K562 (cell line): ENCODE data around the gene MECR. TPM values are rescaled to one million over a fixed set of nuclear protein-coding genes. Genes with fewer than 3 reads are reported as not detected.

Source experiments
- ADNP ChIP-seq: fragments of 200-800 bp; sonication (Bioruptor generic); IDR thresholded peaks from 2 replicates; pipeline ENCODE4 v1.6.1; 2016; ENCODE audit warnings: missing genetic modification characterization, missing compliant biosample characterization
- BCOR ChIP-seq: fragments of 450-650 bp; IDR thresholded peaks from 2 replicates; pipeline ENCODE4 v1.6.1; 2016
- CREB5 ChIP-seq: fragments of 250-450 bp; sonication (Bioruptor Pico); IDR thresholded peaks from 2 replicates; pipeline ENCODE4 v1.5.0; 2020; ENCODE audit warnings: mild to moderate bottlenecking
- NFXL1 ChIP-seq: fragments of 450-650 bp; formaldehyde crosslinking; IDR thresholded peaks from 2 replicates; pipeline ENCODE4 v1.4.0; 2021; ENCODE audit warnings: mild to moderate bottlenecking
- PYGO2 ChIP-seq: fragments of 450-650 bp; IDR thresholded peaks from 2 replicates; pipeline ENCODE4 v1.6.1; 2016; ENCODE audit warnings: mild to moderate bottlenecking, missing genetic modification characterization, moderate library complexity, missing compliant biosample characterization
- RBM25 ChIP-seq: fragments of 200-400 bp; formaldehyde crosslinking; IDR thresholded peaks from 2 replicates; pipeline ENCODE4 v1.6.1; 2018; ENCODE audit warnings: low read length, low read depth, moderate library complexity; ENCODE audit not compliant: severe bottlenecking
- RCOR1 ChIP-seq, 2 experiments: IDR thresholded peaks; 2 replicates each; pipeline ENCODE4 v1.6.1; 2012; ENCODE audit warnings: low read depth in 2 of 2, low read length in 2 of 2, borderline replicate concordance in 1 of 2, improper control_type of control experiment in 1 of 2
- ZNF609 ChIP-seq: sonication (generic); formaldehyde crosslinking; IDR thresholded peaks from 2 replicates; pipeline ENCODE4 v1.8.1; 2023; ENCODE audit warnings: missing genetic modification reagents, mild to moderate bottlenecking, borderline replicate concordance
- polyA plus RNA-seq, 8 experiments: library from polyadenylated mRNA; depleted of rRNA in 4 of 8; stranded (reverse) in 5 of 8; unstranded in 3 of 8; fragments of >200 nt; fragmentation: Nextera tagmentation in 2 of 8; fragmentation: Illumina TruSeq in 1 of 8; extraction: Ambion mirVana in 2 of 8; extraction: Trizol in 1 of 8; gene quantifications; 2 replicates each; pipeline versions ENCODE4 v1.2.1 to v1.2.3, GENCODE V29; 2011 to 2014; ENCODE audit warnings: inconsistent platforms in 1 of 8, missing spikeins in 1 of 8
- total RNA-seq, 7 experiments: library from RNA; depleted of rRNA in 6 of 7; stranded (reverse); fragments of >200 nt in 6 of 7; fragmentation: Illumina TruSeq in 2 of 7; extraction: Trizol in 2 of 7; gene quantifications; 2 replicates each; pipeline versions ENCODE4 v1.2.1 to v1.2.3, GENCODE V29; 2011 to 2021; ENCODE audit warnings: low replicate concordance in 1 of 7
- TF ChIP-seq, protein P1 (sequence below): sonication (generic); formaldehyde crosslinking; IDR thresholded peaks from 2 replicates; pipeline ENCODE4 v1.8.0; 2022; ENCODE audit warnings: mild to moderate bottlenecking, missing genetic modification reagents

MECR gene
- total and polyA plus RNA-seq, 9 of the 15 experiments (the other 6 are each of a cell fraction or from before 2014, with no cell fraction given) = 10.4 to 58.6 (median 42.9) TPM

DNA sequence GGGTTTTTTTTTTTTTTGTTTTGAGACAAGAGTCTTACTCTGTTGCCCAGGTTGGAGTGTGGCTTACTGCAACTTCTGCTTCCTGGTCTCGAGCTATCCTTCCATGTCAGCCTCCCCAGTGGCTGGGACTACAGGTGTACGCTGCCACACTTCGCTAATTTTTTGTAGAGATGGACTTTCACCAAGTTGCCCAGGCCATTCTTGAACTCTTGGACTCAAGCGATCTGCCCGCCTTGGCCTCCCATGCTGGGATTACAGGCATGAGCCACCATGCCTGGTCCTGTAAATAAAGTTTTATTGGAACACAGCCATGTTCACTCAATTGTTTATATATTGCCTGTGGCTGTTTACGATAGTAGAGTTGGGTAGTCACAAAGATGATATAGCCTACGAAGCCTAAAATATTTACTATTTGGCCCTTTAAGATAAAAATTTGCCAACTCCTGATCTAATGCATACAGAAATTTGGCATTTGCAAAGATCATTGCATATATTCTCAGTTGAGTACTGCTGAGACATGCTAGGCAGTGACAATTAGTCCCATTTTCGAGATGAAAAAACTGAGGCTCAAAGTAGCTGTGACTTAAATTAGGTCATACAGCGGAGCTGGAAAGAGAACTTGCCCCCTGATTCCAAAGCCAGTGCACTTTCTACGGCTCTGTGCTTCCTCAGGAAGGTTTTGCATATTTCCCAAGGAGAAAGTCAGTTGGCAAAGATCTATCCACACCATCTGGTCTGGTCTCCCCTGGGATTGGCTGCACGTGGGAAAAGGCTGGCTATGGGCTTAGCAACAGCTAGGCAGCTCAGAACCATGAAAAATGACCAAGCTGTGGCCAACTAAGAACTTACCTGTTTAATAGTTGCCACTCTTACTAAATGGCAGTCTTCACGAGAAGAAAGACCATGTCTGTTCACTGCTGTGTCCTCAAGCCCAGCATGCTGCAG is 19.4 kb downstream of the MECR start (continued):
- TF ChIP-seq, protein P1, sequence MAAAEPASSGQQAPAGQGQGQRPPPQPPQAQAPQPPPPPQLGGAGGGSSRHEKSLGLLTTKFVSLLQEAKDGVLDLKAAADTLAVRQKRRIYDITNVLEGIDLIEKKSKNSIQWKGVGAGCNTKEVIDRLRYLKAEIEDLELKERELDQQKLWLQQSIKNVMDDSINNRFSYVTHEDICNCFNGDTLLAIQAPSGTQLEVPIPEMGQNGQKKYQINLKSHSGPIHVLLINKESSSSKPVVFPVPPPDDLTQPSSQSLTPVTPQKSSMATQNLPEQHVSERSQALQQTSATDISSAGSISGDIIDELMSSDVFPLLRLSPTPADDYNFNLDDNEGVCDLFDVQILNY (CRISPR knock-in tag) = no peak
- TF ChIP-seq CREB5 (CRISPR knock-in tag) (no peak), ADNP (tag) (peak; percentile 63), PYGO2 (tag) (no peak), RBM25 (peak; percentile 84), BCOR (0 out of 2 replicates have a peak, but pooled peaks have one; percentile 71), NFXL1 (CRISPR knock-in tag) (no peak), ZNF609 (CRISPR knock-in tag) (no peak), RCOR1 (IDR thresholded peaks at IDR 0.05; ENCODE audit: borderline replicate concordance in 1 of 2, low read depth in 2 of 2, low read length in 2 of 2) (0 out of 4 replicates have a peak, but pooled peaks of 1 of the 2 experiments have one; percentile 37)
